GM12801 (cell line): ENCODE measurements around the gene MRPL28.
A peak's percentile ranks its signal among the peaks of the same experiment; 100 is the strongest.

Experiments
- TF ChIP-seq, protein P1 (sequence below): IDR thresholded peaks from one replicate; pipeline ENCODE4 v1.5.1; 2011; ENCODE audit warnings: control low read depth; ENCODE audit not compliant: insufficient read length; ENCODE audit errors: extremely low read depth

MRPL28 gene

DNA sequence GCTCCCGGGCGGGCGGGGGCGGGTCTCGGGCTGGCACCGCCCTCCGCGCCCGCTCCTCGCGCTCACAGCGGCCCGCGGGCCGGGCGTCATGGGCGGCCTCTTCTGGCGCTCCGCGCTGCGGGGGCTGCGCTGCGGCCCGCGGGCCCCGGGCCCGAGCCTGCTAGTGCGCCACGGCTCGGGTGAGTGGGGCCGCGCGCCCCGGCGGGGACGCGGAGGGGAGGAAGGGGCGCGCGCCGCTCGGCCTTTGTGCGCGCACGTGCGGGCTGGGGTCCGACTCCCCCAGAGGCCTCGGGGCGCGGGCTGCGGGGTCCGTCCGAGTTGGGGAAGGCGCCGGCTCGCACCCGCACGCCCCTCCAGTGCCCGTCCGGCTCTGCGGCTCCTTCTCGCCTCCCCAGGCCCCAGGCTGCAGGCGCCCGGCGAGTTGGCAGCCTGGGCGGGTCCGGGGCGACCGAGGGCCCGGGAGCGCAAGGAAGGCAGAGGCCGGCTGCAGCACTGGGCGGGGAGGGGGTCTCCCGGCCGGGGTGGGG is 26.9 kb upstream of the MRPL28 start, which contains the start of gene NME4:
Gene NME4, plus strand, starts transcription at position 65 of the 527 bp plus-strand sequence. Its CDS starts 24 bp downstream, at position 89.
- TF ChIP-seq, protein P1, sequence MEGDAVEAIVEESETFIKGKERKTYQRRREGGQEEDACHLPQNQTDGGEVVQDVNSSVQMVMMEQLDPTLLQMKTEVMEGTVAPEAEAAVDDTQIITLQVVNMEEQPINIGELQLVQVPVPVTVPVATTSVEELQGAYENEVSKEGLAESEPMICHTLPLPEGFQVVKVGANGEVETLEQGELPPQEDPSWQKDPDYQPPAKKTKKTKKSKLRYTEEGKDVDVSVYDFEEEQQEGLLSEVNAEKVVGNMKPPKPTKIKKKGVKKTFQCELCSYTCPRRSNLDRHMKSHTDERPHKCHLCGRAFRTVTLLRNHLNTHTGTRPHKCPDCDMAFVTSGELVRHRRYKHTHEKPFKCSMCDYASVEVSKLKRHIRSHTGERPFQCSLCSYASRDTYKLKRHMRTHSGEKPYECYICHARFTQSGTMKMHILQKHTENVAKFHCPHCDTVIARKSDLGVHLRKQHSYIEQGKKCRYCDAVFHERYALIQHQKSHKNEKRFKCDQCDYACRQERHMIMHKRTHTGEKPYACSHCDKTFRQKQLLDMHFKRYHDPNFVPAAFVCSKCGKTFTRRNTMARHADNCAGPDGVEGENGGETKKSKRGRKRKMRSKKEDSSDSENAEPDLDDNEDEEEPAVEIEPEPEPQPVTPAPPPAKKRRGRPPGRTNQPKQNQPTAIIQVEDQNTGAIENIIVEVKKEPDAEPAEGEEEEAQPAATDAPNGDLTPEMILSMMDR, result no peak

DNA sequence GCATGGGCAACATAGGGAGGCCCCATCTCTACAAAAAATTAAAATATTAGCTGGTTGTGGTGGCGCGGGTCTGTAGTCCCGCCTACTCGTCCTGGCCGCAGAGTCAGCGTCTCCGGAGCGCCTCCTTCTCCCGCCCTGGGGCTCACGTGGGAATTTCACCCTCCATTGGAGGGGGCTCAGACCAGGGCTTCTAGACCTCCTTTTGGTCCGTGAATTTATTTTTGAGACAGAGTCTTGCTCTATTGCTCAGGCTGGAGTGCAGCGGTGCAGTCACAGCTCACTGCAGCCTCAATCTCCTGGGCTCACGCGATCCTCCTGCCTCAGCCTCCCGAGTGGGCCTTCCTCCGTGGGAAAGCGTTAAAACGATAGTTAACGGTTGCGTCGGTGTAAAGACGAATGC is 26.3 kb upstream of the MRPL28 start:
- TF ChIP-seq, protein P1, result no peak

DNA sequence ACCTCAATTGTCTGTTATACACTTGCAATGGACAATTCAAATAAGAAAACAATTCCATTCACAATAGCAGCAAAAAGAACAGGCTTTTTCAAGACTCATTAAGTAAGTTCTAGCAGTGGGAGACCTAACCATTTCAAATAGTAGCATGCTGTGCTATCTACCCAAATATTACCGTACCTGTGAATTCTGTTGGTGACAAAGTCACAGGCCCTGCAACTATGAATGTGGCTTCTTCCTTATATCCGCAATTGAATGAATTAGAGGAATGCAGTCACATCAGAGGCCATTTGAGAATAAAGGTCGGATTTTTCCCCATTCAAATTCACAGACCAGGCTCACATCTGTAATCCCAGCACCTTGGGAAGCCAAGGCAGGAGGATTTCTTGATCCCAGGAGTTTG is 25.9 kb upstream of the MRPL28 start:
- TF ChIP-seq, protein P1, result no peak

DNA sequence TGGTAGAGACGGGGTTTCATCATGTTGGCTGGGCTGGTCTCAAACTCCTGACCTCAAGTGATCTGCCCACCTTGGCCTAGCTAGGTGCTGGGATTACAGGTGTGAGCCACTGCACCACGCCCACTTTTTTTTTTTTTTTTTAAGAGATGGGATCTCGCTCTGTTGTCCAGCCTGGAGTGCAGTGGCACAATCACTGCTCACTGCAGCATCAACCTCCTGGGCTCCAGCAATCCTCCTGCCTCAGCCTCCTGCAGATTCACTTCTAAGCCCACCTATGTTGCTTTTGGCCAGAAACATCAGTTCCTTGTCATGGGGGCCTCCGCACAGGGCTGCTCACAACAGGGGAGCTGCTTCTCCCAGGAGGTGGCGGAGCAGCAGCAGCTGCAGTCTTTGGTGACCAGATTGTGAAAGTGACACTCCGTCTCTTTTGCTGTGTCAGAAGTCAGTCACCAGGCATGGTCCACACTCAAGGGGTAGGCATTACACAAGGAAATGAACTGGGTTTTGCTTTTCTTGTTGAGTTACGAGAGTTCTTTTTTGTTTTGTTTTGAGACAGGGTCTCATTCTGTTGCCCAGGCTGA is 22.2 kb upstream of the MRPL28 start:
- TF ChIP-seq, protein P1, result no peak

DNA sequence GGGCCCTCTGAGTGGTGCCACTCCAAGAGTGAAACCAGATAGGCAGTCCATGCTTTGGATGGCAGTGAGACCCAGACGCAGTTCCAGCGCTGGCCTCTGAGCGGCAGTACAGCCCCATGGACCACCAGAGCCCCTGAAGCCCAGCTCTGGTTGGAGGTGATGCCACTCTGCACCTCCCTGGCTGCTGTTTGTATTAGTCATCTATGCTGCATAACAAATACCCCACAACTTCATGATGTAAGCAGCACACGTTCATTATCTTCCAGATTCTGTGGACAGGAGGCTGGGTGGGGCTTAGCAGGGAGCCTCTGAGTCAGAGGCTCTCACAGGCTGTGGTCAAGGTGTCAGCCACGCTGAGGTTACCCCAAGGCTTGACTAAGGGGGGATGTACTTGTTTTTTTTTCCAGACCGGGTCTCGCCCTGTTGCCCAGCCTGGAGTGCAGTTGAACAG is 21.6 kb upstream of the MRPL28 start:
- TF ChIP-seq, protein P1, result peak; percentile 9

DNA sequence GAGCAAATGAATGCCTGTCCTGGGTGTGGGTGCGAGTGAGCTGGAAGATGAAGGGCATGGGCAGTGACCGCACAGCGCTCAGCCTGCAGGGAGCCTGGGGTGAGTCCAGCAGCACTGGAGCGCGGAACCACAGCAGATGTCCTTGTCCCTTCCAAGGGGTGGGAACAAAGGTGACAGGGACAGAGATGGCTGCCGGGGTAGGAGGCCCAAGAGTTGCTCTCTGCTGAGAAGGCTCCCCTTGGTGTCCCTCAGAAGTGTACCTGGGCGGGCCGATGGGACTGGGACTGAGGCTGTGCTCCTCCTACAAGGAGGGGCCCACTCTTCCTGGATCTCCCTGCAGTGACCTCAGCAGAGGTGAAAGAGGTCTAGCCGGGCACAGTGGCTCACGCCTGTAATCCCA is 19.0 kb upstream of the MRPL28 start:
- TF ChIP-seq, protein P1, result no peak

DNA sequence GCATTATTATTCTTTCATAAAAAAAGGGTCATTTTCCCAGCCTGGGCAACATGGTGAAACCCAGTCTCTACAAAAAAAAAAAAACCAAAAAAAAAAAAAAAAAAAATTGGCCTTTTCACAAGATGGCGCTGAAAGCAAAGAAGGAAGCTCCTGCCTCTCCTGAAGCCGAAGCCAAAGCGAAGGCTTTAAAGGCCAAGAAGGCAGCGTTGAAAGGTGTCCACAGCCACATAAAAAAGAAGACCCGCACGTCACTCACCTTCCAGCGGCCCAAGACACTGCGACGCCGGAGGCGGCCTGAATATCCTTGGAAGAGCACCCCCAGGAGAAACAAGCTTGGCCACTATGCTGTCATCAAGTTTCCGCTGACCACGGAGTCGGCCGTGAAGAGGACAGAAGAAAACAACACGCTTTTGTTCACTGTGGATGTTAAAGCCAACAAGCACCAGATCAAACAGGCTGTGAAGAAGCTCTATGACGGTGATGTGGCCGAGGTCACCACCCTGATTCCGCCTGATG is 16.4 kb upstream of the MRPL28 start:
- TF ChIP-seq, protein P1, result no peak
